ENCODE measurements around the gene CPLANE2. TPM values are rescaled to one million over a fixed set of nuclear protein-coding genes. Genes with fewer than 3 reads are reported as not detected.
A peak's percentile ranks its signal among the peaks of the same experiment; 100 is the strongest.

The CPLANE2 gene, protein sequence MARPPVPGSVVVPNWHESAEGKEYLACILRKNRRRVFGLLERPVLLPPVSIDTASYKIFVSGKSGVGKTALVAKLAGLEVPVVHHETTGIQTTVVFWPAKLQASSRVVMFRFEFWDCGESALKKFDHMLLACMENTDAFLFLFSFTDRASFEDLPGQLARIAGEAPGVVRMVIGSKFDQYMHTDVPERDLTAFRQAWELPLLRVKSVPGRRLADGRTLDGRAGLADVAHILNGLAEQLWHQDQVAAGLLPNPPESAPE
- total RNA-seq (1 to 10 TPM; 1.0 to 5.1 (median 4.6) TPM), polyA plus RNA-seq (1 to 10 TPM; 1.4 to 7.4 (median 4.0) TPM)
- long read RNA-seq, donor 1, result 0 reads
- long read RNA-seq, donor 2, partial matches to known transcripts, result 0 of 1 reads
- long read RNA-seq, donor 2, other reads (novel, unspliced or antisense), result 1 of 1 reads

DNA sequence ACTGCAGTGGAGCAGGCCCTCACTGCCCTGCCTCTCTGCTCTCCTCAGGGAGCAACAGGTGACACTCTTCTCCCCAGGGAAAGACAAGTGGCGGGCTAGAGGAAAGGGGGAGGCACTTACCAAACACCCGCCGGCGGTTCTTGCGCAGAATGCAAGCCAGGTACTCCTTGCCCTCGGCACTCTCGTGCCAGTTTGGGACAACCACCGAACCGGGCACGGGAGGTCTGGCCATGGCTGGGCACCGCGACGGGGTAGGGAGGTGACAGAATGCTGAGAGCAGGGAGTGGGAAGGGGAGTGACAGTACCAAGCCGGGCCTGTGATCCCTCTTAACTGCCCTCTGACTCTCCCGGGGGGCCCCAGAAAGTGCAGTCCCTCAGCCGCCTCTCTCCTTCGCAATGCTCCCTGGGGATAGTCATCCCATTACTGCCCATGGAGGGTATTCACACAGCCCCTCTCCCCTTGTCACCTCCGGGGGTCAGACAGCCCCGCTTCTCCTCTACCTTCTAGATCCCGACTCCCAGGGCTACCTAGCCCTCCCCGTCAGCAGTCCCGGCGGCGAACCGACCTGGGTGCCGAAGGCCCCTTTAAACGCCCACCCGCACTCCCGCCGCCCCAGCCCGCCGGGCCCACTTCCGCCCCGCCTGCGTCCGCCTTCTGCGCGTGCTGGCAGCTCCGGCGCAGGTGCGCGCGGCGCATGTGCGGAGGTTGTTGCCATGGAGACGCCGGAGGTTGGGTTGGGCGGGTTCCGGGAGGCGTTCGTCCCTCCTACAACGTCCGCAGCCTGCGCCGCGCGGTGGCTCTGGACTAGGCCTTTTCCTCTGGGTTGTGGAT is at the start of gene CPLANE2:
CPLANE2 (minus strand) TSS at position 673 of the 832 bp plus-strand sequence; CDS start at position 232, 441 bp downstream.
- ATAC-seq (peak; percentile 92 to 95 (median 92)), DNase-seq (peak; percentile 93 to 96)
- Histone ChIP-seq H3K27ac (peak within 1 kb of the TSS; percentile 82), H3K9me3 (no peaks in the 10 kb centered on the region), H3K36me3 (ENCODE audit: insufficient read depth in 1 of 2, low read depth in 1 of 2) (peaks cover 0 to 2% of the 10 kb centered on the region in 2 donors), H3K4me1 (peaks cover 11% of the 10 kb centered on the region), H3K27me3 (ENCODE audit: insufficient read depth in 3 of 3, low read length in 2 of 3) (no peaks in the 10 kb centered on the region), H3K4me3 (peak within 1 kb of the TSS; percentile 70)
- TF ChIP-seq, protein P1, sequence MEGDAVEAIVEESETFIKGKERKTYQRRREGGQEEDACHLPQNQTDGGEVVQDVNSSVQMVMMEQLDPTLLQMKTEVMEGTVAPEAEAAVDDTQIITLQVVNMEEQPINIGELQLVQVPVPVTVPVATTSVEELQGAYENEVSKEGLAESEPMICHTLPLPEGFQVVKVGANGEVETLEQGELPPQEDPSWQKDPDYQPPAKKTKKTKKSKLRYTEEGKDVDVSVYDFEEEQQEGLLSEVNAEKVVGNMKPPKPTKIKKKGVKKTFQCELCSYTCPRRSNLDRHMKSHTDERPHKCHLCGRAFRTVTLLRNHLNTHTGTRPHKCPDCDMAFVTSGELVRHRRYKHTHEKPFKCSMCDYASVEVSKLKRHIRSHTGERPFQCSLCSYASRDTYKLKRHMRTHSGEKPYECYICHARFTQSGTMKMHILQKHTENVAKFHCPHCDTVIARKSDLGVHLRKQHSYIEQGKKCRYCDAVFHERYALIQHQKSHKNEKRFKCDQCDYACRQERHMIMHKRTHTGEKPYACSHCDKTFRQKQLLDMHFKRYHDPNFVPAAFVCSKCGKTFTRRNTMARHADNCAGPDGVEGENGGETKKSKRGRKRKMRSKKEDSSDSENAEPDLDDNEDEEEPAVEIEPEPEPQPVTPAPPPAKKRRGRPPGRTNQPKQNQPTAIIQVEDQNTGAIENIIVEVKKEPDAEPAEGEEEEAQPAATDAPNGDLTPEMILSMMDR (IDR thresholded peaks at IDR 0.05), result no peak
- 1 to 2% (median 2%) methylated on average over 53 to 57 of the region's 57 CpGs for WGBS, 3 donors
- intact Hi-C loops (cut with DNase I), result no loop called here

DNA sequence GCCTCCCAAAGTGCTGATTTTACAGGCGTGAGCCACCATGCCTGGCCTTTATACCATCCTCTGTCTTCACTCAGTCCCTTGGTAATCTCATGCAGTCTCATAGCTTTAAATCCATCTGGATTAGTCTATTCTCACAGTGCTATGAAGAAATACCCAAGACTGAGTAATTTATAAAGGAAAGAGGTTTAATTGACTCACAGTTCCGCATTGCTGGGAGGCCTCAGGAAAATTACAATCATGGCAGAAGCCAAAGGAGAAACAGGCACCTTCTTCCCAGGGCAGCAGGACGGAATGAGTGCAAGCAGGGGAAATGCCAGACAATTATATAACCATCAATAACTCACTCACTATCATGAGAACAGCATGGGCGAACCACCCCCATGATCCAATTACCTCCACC is 49.1 kb upstream of the CPLANE2 start:
- WGBS, 3 donors, result 55 to 75% (median 68%) methylated on average over 4 of the region's 4 CpGs
- ATAC-seq, result no peak
- Histone ChIP-seq H3K27me3 (ENCODE audit: insufficient read depth in 3 of 3, low read length in 2 of 3) (no peaks in the 10 kb centered on the region), H3K27ac (no peak overlapping the region), H3K36me3 (ENCODE audit: insufficient read depth in 1 of 2, low read depth in 1 of 2) (no peaks in the 10 kb centered on the region), H3K4me3 (no peak overlapping the region), H3K9me3 (no peaks in the 10 kb centered on the region), H3K4me1 (peaks cover 7% of the 10 kb centered on the region)
- no peak for DNase-seq
- TF ChIP-seq, protein P1 (IDR thresholded peaks at IDR 0.05), result no peak
- intact Hi-C loops (cut with DNase I), result loop anchor here in 1 of 2 donors (5.0 kb wide), 2 partner anchors 36 to 76 kb away; no protein-coding TSS in a partner anchor

DNA sequence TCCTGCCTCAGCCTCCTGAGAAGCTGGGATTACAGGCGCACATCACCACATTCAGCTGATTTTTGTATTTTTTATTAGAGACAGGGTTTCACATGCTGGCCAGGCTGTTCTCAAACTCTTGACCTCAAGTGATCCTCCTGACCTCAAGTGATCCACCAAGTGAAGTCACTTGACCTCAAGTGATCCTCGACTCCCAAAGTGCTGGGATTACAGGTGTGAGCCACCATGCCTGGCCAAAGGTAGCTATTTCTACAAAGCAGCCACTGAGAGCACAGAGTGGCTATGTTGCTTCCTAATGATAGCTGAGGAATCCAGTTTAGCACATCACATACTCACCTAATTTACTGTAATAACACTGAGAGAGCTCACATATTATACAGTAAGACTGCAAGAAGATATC is 44.8 kb upstream of the CPLANE2 start:
- no peaks in the 10 kb centered on the region for H3K36me3 ChIP-seq (ENCODE audit: insufficient read depth in 1 of 2, low read depth in 1 of 2)
- DNase-seq, result no peak
- H3K9me3 ChIP-seq, result no peaks in the 10 kb centered on the region
- no peak overlapping the region for H3K27ac ChIP-seq
- WGBS, 3 donors, result 72 to 88% (median 79%) methylated on average over 2 of the region's 2 CpGs
- peaks cover 18% of the 10 kb centered on the region for H3K4me1 ChIP-seq
- no peaks in the 10 kb centered on the region for H3K27me3 ChIP-seq (ENCODE audit: insufficient read depth in 3 of 3, low read length in 2 of 3)
- TF ChIP-seq, protein P1 (IDR thresholded peaks at IDR 0.05), result no peak
- intact Hi-C loops (cut with DNase I), result no loop called here
- peak in 1 of 4 donors; percentile 20 for ATAC-seq
- no peak overlapping the region for H3K4me3 ChIP-seq

DNA sequence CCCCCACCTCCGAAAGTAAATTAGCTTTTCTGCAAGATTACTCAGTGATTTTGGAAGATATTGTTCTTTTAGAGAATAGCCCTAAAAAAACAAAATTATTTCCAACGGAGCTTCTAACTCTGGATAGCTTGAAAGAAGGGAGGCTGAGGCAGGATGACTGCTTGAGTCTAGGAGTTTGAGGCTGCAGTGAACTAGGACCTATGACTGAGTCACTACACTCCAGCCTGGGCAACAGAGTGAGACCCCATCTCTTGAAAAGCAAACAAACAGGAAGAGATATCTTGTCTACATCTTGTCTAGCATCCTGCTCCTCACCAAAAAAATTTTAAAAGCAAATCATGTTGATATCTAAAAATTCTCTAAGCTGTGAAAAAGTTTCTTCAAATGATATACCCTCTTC is 42.2 kb upstream of the CPLANE2 start:
- Histone ChIP-seq H3K36me3 (ENCODE audit: insufficient read depth in 1 of 2, low read depth in 1 of 2) (no peaks in the 10 kb centered on the region), H3K4me1 (peaks cover 18% of the 10 kb centered on the region), H3K9me3 (no peaks in the 10 kb centered on the region), H3K4me3 (no peak overlapping the region), H3K27me3 (ENCODE audit: insufficient read depth in 3 of 3, low read length in 2 of 3) (no peaks in the 10 kb centered on the region), H3K27ac (no peak overlapping the region)
- no peak for ATAC-seq
- no peak for DNase-seq
- intact Hi-C loops (cut with DNase I), result no loop called here
- TF ChIP-seq, protein P1 (IDR thresholded peaks at IDR 0.05), result no peak
- WGBS, 3 donors, result 60 to 70% (median 63%) methylated on average over 2 of the region's 2 CpGs
